ENCODE measurements around the gene G6PC1.
"Not testable (repeated sequence)": the region's sequence is repeated elsewhere in the genome, so short reads cannot be mapped to it uniquely, and the experiment has no call there.

G6PC1 gene

DNA sequence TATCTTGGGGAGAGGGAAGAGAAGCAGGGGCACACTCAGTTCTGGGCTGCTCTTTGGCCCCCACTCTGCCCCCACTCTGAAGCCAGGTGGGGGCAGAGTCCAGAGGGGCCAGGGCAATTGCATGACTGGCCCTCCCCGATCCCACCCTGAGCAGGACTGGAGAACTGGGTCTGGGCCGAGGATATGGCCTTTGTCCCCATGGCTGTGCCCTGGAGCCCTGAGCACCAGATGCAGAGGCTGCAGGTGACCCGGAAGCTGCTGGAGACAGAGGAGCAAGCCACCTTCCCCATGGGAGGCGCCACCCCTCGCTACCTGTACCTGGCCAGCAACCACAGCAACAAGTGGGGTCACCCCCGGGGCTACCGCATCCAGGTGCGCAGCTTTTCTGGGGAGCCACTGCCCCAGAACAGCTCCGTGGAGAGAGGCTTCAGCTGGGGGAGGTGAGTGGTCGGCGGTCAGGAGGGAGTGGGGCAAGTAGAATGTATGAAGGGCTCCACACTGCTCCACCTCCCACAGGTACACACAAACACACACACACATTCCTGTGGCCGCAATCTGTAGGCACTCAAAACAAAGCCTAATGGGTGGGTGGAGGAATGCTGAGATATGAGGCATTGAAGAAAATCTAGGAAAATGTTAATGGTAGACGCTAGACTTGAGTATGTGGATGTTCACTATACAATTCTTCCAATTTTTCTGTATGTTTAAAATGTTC is 28.2 kb upstream of the G6PC1 start:
- TF ChIP-seq ELF4 (IDR thresholded peaks at IDR 0.05) (no peak), TARDBP (IDR thresholded peaks at IDR 0.05) (no peak), SUZ12 (IDR thresholded peaks at IDR 0.05) (no peak), CTBP1 (IDR thresholded peaks at IDR 0.05; ENCODE audit: borderline replicate concordance) (no peak), PKNOX1 (IDR thresholded peaks at IDR 0.05) (no peak), FOXA1 (IDR thresholded peaks at IDR 0.05) (no peak), ARNT (IDR thresholded peaks at IDR 0.05) (no peak), HDGF (IDR thresholded peaks at IDR 0.05; ENCODE audit: borderline replicate concordance) (no peak), SP1 (IDR thresholded peaks at IDR 0.05) (no peak), FOXK2 (IDR thresholded peaks at IDR 0.05) (no peak), ZNF384 (IDR thresholded peaks at IDR 0.05) (no peak), BHLHE40 (IDR thresholded peaks at IDR 0.05; ENCODE audit: borderline replicate concordance) (no peak), LEF1 (IDR thresholded peaks at IDR 0.05; ENCODE audit: borderline replicate concordance) (no peak), L3MBTL2 (conservative IDR thresholded peaks at IDR 0.05) (no peak)
- ChIA-PET CTCF (no interaction called here), POLR2A (no interaction called here)
- DNase-seq (ENCODE audit: extremely low spot score), result no peak

GRCh38 chr17:42873315-42873714 is 27.3 kb upstream of the G6PC1 start:
- CTCF ChIA-PET, result interaction anchor here (0.7 kb wide), 1 partner anchor 689 kb away, joined by 3 read pairs; no protein-coding TSS in a partner anchor
- TF ChIP-seq SP1 (IDR thresholded peaks at IDR 0.05) (no peak), L3MBTL2 (conservative IDR thresholded peaks at IDR 0.05) (no peak), BHLHE40 (IDR thresholded peaks at IDR 0.05; ENCODE audit: borderline replicate concordance) (no peak), HDGF (IDR thresholded peaks at IDR 0.05; ENCODE audit: borderline replicate concordance) (no peak), ZNF384 (IDR thresholded peaks at IDR 0.05) (no peak), ARNT (IDR thresholded peaks at IDR 0.05) (no peak), TARDBP (IDR thresholded peaks at IDR 0.05) (no peak), PKNOX1 (IDR thresholded peaks at IDR 0.05) (no peak), LEF1 (IDR thresholded peaks at IDR 0.05; ENCODE audit: borderline replicate concordance) (no peak), SUZ12 (IDR thresholded peaks at IDR 0.05) (no peak), ELF4 (IDR thresholded peaks at IDR 0.05) (no peak), FOXM1 (IDR thresholded peaks at IDR 0.05; ENCODE audit: borderline replicate concordance) (no peak), NFRKB (IDR thresholded peaks at IDR 0.05) (no peak), FOXK2 (IDR thresholded peaks at IDR 0.05) (no peak), CTBP1 (IDR thresholded peaks at IDR 0.05; ENCODE audit: borderline replicate concordance) (no peak), FOXA1 (IDR thresholded peaks at IDR 0.05) (no peak)
- POLR2A ChIA-PET, result no interaction called here
- no peak for DNase-seq (ENCODE audit: extremely low spot score)

GRCh38 chr17:42873932-42874695 is 26.5 kb upstream of the G6PC1 start:
- POLR2A ChIA-PET; DNase-seq (ENCODE audit: extremely low spot score): not testable (repeated sequence)
- CTCF ChIA-PET, result interaction anchor here (0.7 kb wide), 1 partner anchor 688 kb away, joined by 3 read pairs; no protein-coding TSS in a partner anchor

DNA sequence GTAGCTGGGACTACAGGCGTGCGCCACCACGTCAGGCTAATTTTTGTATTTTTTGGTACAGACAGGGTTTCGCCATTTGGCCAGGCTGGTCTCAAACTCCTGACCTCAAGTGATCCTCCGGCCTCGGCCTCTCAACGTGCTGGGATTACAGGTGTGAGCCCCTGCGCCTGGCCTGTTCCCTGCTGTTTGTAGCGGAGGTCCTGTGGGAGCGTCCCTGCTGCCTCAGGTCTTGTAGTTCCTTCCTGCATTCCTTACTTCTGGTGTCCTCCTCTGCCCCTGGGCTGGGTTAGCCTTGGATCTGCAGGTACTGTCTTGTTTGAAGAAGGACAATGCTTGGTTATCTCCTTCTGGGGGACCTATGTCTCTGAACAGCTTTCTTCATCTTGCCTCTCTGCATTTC is 23.6 kb upstream of the G6PC1 start:
- TF ChIP-seq HDGF (IDR thresholded peaks at IDR 0.05; ENCODE audit: borderline replicate concordance), result no peak
- no peak for TF ChIP-seq BHLHE40 (IDR thresholded peaks at IDR 0.05; ENCODE audit: borderline replicate concordance)
- TF ChIP-seq SUZ12 (IDR thresholded peaks at IDR 0.05), result no peak
- TF ChIP-seq SP1 (IDR thresholded peaks at IDR 0.05), result no peak
- no peak for TF ChIP-seq PKNOX1 (IDR thresholded peaks at IDR 0.05)
- ChIA-PET POLR2A (no interaction called here), CTCF (no interaction called here)
- DNase-seq (ENCODE audit: extremely low spot score), result no peak

GRCh38 chr17:42878123-42878880 is 22.3 kb upstream of the G6PC1 start:
- no peak for DNase-seq (ENCODE audit: extremely low spot score)
- ChIA-PET POLR2A (no interaction called here), CTCF (no interaction called here)
- no peak for TF ChIP-seq FOXM1 (IDR thresholded peaks at IDR 0.05; ENCODE audit: borderline replicate concordance)
- no peak for TF ChIP-seq LEF1 (IDR thresholded peaks at IDR 0.05; ENCODE audit: borderline replicate concordance)
- TF ChIP-seq SP1 (IDR thresholded peaks at IDR 0.05), result no peak
- no peak for TF ChIP-seq FOXA1 (IDR thresholded peaks at IDR 0.05)
- TF ChIP-seq HDGF (IDR thresholded peaks at IDR 0.05; ENCODE audit: borderline replicate concordance), result no peak
- no peak for TF ChIP-seq NFRKB (IDR thresholded peaks at IDR 0.05)
- TF ChIP-seq ARNT (IDR thresholded peaks at IDR 0.05), result no peak
- TF ChIP-seq FOXK2 (IDR thresholded peaks at IDR 0.05), result no peak
- TF ChIP-seq ZNF384 (IDR thresholded peaks at IDR 0.05), result no peak
- no peak for TF ChIP-seq CTBP1 (IDR thresholded peaks at IDR 0.05; ENCODE audit: borderline replicate concordance)
- TF ChIP-seq BHLHE40 (IDR thresholded peaks at IDR 0.05; ENCODE audit: borderline replicate concordance), result no peak
- no peak for TF ChIP-seq ELF4 (IDR thresholded peaks at IDR 0.05)
- no peak for TF ChIP-seq TARDBP (IDR thresholded peaks at IDR 0.05)
- no peak for TF ChIP-seq PKNOX1 (IDR thresholded peaks at IDR 0.05)
- no peak for TF ChIP-seq L3MBTL2 (conservative IDR thresholded peaks at IDR 0.05)
- TF ChIP-seq SUZ12 (IDR thresholded peaks at IDR 0.05), result no peak

All from HEK293T (cell line).